Suppressor macrophage treated with lipopolysaccharide for 1 hour (primary cell): Measurements from ENCODE around the gene TENT5C.

Source experiments
- DNase-seq, 3 donors: peaks; one replicate each; pipeline ENCODE4 v3.0.0-alpha.2; 2020 to 2022

Gene TENT5C

GRCh38 chr1:117573386-117574023 lies 32.3 kb upstream of the TENT5C start:
- DNase-seq, result peak; percentile 33 to 45 (median 38)

GRCh38 chr1:117574161-117574835 lies 31.6 kb upstream of the TENT5C start:
- DNase-seq, result no peak

- DNase-seq, result no peak
Observed at GRCh38 chr1:117575586-117576225, 30.1 kb upstream of the TENT5C start.

- DNase-seq, result no peak
Observed at GRCh38 chr1:117576236-117576635, 29.6 kb upstream of the TENT5C start.

GRCh38 chr1:117577191-117577885 lies 28.5 kb upstream of the TENT5C start:
- no peak for DNase-seq

GRCh38 chr1:117578466-117578865 lies 27.4 kb upstream of the TENT5C start:
- DNase-seq, result no peak

GRCh38 chr1:117579221-117579906 lies 26.5 kb upstream of the TENT5C start:
- DNase-seq, result no peak

GRCh38 chr1:117580436-117580835 lies 25.4 kb upstream of the TENT5C start:
- DNase-seq, result no peak

GRCh38 chr1:117580882-117581281 lies 25.0 kb upstream of the TENT5C start:
- no peak for DNase-seq

- DNase-seq, result no peak
Observed at GRCh38 chr1:117581391-117581943, 24.4 kb upstream of the TENT5C start.

- no peak for DNase-seq
Observed at GRCh38 chr1:117582451-117582850, 23.4 kb upstream of the TENT5C start.

- DNase-seq, result no peak
Observed at GRCh38 chr1:117583247-117583646, 22.6 kb upstream of the TENT5C start.

GRCh38 chr1:117584181-117584580 lies 21.7 kb upstream of the TENT5C start:
- DNase-seq, result no peak

- no peak for DNase-seq
Observed at GRCh38 chr1:117585086-117585485, 20.8 kb upstream of the TENT5C start.

- no peak for DNase-seq
Observed at GRCh38 chr1:117586337-117586736, 19.5 kb upstream of the TENT5C start.

GRCh38 chr1:117586747-117587498 lies 18.9 kb upstream of the TENT5C start:
- no peak for DNase-seq

- no peak for DNase-seq
Observed at GRCh38 chr1:117587499-117588356, 18.1 kb upstream of the TENT5C start.

- peak; percentile 20 to 41 (median 39) for DNase-seq
Observed at GRCh38 chr1:117589544-117589943, 16.3 kb upstream of the TENT5C start.

GRCh38 chr1:117590273-117590925 lies 15.4 kb upstream of the TENT5C start:
- DNase-seq, result no peak

- DNase-seq, result no peak
Observed at GRCh38 chr1:117591252-117591651, 14.6 kb upstream of the TENT5C start.
